Activated CD8-positive, alpha-beta memory T cell treated with anti-CD3 and anti-CD28 coated beads, Interleukin-2, amount 10 ng/mL, durations not matched to agents 7 days and 5 days (primary cell): ENCODE measurements around the gene POMZP3. TPM values are rescaled to one million over a fixed set of nuclear protein-coding genes. Genes with fewer than 3 reads are reported as not detected.
"Not testable (repeated sequence)": the region's sequence is repeated elsewhere in the genome, so short reads cannot be mapped to it uniquely, and the experiment has no call there.

Experiments used
- ATAC-seq: fragments of 150-1000 bp; cut with Tn5 transposase; one replicate; pipeline ENCODE4 v1.10.0; 2021; ENCODE audit warnings: moderate library complexity
- CTCF ChIA-PET: fragments of 350-600 bp; sonication (Branson Sonifier 250); formaldehyde crosslinking; loops from one replicate; lab custom pipeline; 2021; ENCODE audit warnings: antibody characterized with exemption; lab: Charles Lee
- DNase-seq: peaks from one replicate; pipeline ENCODE4 v3.0.0-alpha.2; 2020
- H3K27ac Mint-ChIP-seq: one replicate; pipeline ENCODE4 v1.8.0; 2021; ENCODE audit warnings: mild to moderate bottlenecking, mixed read lengths
- H3K27me3 Mint-ChIP-seq: one replicate; pipeline ENCODE4 v1.8.0; 2021; ENCODE audit warnings: mixed read lengths
- H3K36me3 Mint-ChIP-seq: one replicate; pipeline ENCODE4 v1.8.0; 2021; ENCODE audit warnings: mild to moderate bottlenecking, mixed read lengths
- H3K4me1 Mint-ChIP-seq: one replicate; pipeline ENCODE4 v1.8.0; 2021; ENCODE audit warnings: mixed read lengths
- H3K4me3 Mint-ChIP-seq: one replicate; pipeline ENCODE4 v1.8.0; 2021; ENCODE audit warnings: mild to moderate bottlenecking, moderate library complexity, mixed read lengths
- H3K9me3 Mint-ChIP-seq: one replicate; pipeline ENCODE4 v1.8.0; 2022; ENCODE audit warnings: low read depth, mixed read lengths
- total RNA-seq, 2 experiments: library from RNA; stranded (reverse); gene quantifications; one replicate each; pipeline ENCODE4 v1.2.3, GENCODE V29; 2021

POMZP3 gene
- total RNA-seq, 2 experiments from 2014 or later = 11.6 to 13.5 TPM

DNA sequence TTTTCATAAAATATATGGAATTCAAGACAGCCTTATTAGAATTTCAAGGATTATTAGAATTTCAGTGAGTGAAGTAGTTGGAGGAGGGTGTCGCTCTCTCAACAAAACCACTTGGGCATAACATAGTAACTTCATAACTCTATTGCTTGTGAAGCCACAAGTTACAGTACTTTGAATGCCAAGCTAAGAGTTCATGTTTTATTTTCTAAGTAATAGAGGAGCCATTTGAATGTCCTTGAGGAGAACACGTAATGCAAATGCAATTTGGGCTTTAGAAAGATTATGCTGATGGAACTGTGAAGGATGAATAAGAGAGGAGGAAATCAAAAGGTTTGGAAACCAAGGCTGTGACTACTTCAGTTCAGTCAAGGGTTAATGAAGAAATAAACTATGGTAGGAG, 51.6 kb downstream of the POMZP3 start:
- H3K27me3 Mint-ChIP-seq, DNase-seq, H3K36me3 Mint-ChIP-seq, H3K9me3 Mint-ChIP-seq, H3K4me1 Mint-ChIP-seq, H3K27ac Mint-ChIP-seq, ATAC-seq, CTCF ChIA-PET, H3K4me3 Mint-ChIP-seq: not testable (repeated sequence)

DNA sequence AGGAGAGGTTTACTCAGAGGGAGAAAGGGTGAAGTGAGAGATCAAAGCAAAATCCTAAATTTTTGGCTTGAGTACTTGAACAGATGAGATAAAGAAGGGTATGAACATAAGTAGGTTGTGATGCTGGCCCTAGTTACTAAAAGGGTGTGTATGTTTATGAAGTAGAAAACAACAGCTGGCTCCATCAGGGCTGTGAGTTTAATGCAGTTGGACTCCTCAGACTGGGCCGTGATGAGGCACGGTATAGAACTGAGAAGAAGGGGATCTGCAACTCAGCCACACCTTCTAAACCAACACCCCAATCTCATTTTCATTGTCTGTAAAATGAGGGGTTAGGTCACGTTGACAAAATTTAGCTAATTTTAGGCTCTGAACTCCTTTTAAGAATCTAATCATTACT, 54.8 kb downstream of the POMZP3 start:
- ATAC-seq, H3K9me3 Mint-ChIP-seq, CTCF ChIA-PET, H3K27me3 Mint-ChIP-seq, H3K4me1 Mint-ChIP-seq, DNase-seq, H3K4me3 Mint-ChIP-seq, H3K27ac Mint-ChIP-seq: not testable (repeated sequence)
- H3K36me3 Mint-ChIP-seq = peaks cover 14% of the 10 kb centered on the region

DNA sequence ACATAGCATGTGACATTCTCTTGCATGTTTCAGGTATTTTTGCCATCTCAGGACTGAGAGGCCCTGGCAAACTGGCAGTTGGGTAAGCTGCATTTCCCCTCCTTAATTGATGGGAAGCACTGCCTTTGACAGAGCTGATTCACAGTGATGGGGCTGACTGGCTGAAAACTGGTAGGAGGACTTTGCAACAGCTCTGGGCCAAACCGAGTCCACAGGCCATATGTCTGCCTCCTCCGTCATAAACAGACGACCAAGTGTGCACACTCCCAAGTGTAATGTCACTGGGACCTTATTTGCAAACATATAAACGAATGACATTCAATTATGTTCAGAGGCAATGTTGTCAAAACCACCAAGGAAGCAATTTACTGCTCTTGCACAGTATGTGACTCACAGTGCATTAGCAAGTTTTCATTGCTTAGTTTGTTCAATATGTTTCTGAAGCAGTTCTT, 56.7 kb downstream of the POMZP3 start:
- DNase-seq, H3K4me3 Mint-ChIP-seq, CTCF ChIA-PET, H3K27ac Mint-ChIP-seq, ATAC-seq, H3K27me3 Mint-ChIP-seq, H3K4me1 Mint-ChIP-seq, H3K9me3 Mint-ChIP-seq: not testable (repeated sequence)
- H3K36me3 Mint-ChIP-seq = peaks cover 23% of the 10 kb centered on the region

DNA sequence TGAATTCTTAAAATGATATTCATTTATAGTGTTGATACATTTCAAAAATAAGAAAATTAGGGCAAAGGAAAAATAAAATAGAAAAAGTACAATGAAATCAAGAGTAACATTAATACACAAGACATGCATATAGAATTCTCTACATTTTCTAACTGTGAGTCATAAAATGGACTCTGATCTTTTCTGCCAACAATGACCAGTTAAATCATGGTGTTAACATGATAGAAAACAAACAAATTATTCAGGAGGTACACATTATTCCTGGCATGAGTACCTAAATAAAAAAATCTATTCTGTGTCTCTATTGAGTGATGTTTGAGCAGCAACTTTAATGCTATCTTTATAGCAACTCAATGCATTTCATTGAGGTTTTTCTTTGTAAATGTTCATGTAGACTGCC, 58.3 kb downstream of the POMZP3 start:
- CTCF ChIA-PET, H3K4me3 Mint-ChIP-seq: not testable (repeated sequence)

DNA sequence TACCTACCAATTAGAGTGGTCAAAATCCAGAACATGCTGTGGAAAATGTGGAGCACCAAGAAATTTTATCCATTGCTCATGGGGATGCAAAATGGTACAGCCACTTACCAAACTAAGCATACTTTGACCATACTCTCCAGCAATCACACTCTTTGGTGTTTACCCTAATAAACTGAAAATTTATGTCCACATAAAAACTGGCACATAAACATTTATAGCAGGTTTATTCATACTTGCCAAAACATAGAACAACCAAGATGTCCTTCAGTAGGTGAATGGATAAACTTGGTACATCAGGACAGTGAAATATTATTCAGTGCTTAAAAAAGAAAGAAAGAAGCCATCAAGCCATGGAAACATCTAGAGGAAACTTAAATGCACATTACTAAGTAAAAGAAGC, 59.3 kb downstream of the POMZP3 start:
- H3K4me3 Mint-ChIP-seq, ATAC-seq, H3K4me1 Mint-ChIP-seq, H3K27me3 Mint-ChIP-seq, DNase-seq, H3K9me3 Mint-ChIP-seq, CTCF ChIA-PET, H3K27ac Mint-ChIP-seq: not testable (repeated sequence)
- peaks cover 33% of the 10 kb centered on the region for H3K36me3 Mint-ChIP-seq

More for the DNA sequence above, 58.3 kb downstream of the POMZP3 start:
- not testable (repeated sequence) for H3K27me3 Mint-ChIP-seq, DNase-seq, ATAC-seq, H3K27ac Mint-ChIP-seq, H3K4me1 Mint-ChIP-seq, H3K9me3 Mint-ChIP-seq
- peaks cover 31% of the 10 kb centered on the region for H3K36me3 Mint-ChIP-seq

DNA sequence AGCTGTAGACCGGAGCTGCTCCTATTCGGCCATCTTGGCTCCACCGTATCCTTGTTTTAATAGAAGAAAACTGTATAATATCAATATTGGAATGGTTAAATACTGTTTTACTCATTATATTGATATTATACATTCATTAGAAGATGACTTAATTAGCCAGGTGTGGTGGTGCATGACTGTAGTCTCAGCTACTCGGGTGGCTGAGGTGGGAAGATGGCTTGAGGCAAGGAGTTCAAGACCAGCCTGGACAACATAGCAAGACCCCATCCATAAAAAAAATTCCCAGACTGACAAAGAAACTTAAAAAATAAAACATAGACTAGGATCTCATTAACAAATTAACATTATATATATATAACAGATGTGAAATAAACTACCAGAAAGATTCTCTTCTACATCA, 59.8 kb downstream of the POMZP3 start:
- H3K4me1 Mint-ChIP-seq, CTCF ChIA-PET: not testable (repeated sequence)

DNA sequence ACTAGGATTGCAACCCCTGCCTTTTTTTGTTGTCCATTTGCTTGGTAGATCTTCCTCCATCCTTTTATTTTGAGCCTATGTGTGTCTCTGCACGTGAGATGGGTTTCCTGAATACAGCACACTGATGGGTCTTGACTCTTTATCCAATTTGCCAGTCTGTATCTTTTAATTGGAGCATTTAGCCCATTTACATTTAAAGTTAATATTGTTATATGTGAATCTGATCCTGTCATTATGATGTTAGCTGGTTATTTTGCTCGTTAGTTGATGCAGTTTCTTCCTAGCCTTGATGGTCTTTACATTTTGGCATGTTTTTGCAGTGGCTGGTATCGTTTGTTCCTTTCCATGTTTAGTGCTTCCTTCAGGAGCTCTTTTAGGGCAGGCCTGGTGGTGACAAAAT, 62.1 kb downstream of the POMZP3 start:
- H3K4me1 Mint-ChIP-seq, H3K27me3 Mint-ChIP-seq, H3K9me3 Mint-ChIP-seq, CTCF ChIA-PET, ATAC-seq, DNase-seq, H3K4me3 Mint-ChIP-seq, H3K27ac Mint-ChIP-seq: not testable (repeated sequence)
- H3K36me3 Mint-ChIP-seq = peaks cover 44% of the 10 kb centered on the region

More for the DNA sequence above, 59.8 kb downstream of the POMZP3 start:
- not testable (repeated sequence) for H3K9me3 Mint-ChIP-seq, DNase-seq, ATAC-seq, H3K27me3 Mint-ChIP-seq, H3K27ac Mint-ChIP-seq, H3K4me3 Mint-ChIP-seq
- H3K36me3 Mint-ChIP-seq = peaks cover 36% of the 10 kb centered on the region

DNA sequence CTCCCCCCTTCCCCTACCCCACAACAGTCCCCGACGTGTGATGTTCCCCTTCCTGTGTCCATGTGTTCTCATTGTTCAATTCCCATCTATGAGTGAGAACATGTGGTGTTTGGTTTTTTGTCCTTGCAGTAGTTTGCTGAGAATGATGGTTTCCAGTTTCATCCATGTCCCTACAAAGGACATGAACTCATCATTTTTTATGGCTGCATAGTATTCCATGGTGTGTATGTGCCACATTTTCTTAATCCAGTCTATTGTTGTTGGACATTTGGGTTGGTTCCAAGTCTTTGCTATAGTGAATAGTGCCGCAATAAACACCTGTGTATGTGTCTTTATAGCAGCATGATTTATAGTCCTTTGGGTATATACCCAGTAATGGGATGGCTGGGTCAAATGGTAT, 65.7 kb downstream of the POMZP3 start:
- H3K27ac Mint-ChIP-seq, H3K4me1 Mint-ChIP-seq, CTCF ChIA-PET, H3K27me3 Mint-ChIP-seq, H3K4me3 Mint-ChIP-seq, H3K9me3 Mint-ChIP-seq, DNase-seq, ATAC-seq: not testable (repeated sequence)
- peaks cover 44% of the 10 kb centered on the region for H3K36me3 Mint-ChIP-seq

DNA sequence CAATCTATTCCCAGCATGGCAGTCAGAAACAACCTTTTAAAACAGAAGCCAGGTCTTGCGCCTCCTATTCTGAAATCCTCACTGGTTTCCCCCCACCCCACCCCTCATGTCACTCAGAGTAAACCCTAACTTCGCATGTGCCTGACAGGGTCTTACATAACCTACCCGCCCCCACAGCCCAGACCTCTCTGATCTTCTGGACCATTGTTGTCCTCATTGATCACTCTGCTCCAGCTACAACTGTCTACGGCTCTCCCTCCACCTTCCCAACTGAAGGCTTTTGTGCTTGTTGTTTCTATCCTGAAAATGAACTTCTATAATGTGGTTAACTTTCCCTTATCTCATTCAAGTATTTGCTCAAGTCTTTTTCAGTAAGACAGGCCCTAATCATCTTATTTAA, 66.9 kb downstream of the POMZP3 start:
- H3K27ac Mint-ChIP-seq = not testable (repeated sequence)

More for the DNA sequence above, 66.9 kb downstream of the POMZP3 start:
- H3K4me3 Mint-ChIP-seq, CTCF ChIA-PET, DNase-seq, H3K9me3 Mint-ChIP-seq, ATAC-seq, H3K27me3 Mint-ChIP-seq, H3K4me1 Mint-ChIP-seq: not testable (repeated sequence)
- peaks cover 40% of the 10 kb centered on the region for H3K36me3 Mint-ChIP-seq

Other genes starting within 250 kb of the POMZP3 start
- gene SSC4D, start 217.6 kb downstream of the POMZP3 start, total RNA-seq = under 1 TPM; 0.23 to 0.64 TPM
- under 1 TPM; 0.64 to 0.94 TPM for gene ZP3, start 202.3 kb downstream of the POMZP3 start, total RNA-seq
- 10 to 100 TPM; 31.2 to 43.8 TPM for gene DTX2, start 165.6 kb downstream of the POMZP3 start, total RNA-seq
- gene UPK3B, start 116.7 kb downstream of the POMZP3 start, total RNA-seq = 1 to 10 TPM in 1 of 2 experiments, not detected in 1; 1.1 TPM
- under 1 TPM in 1 of 2 experiments, not detected in 1; 0.52 TPM for gene SPDYE16, start 84.0 kb downstream of the POMZP3 start, total RNA-seq